OCI-LY3 (cell line): Measurements from ENCODE around the gene CFAP410.

Experiments
- EZH2phosphoT487 ChIP-seq: fragments of 200-600 bp; shearing (Covaris generic); IDR thresholded peaks from 2 replicates; pipeline ENCODE4 v1.6.1; 2018; ENCODE audit warnings: antibody characterized with exemption, mixed run types, low read depth
- TF ChIP-seq, protein P1 (sequence below): fragments of 200-600, 300-600 bp; sonication (generic); IDR thresholded peaks from 2 replicates; pipeline ENCODE4 v1.5.1; 2014; ENCODE audit warnings: antibody characterized with exemption, low read length, low read depth

DNA sequence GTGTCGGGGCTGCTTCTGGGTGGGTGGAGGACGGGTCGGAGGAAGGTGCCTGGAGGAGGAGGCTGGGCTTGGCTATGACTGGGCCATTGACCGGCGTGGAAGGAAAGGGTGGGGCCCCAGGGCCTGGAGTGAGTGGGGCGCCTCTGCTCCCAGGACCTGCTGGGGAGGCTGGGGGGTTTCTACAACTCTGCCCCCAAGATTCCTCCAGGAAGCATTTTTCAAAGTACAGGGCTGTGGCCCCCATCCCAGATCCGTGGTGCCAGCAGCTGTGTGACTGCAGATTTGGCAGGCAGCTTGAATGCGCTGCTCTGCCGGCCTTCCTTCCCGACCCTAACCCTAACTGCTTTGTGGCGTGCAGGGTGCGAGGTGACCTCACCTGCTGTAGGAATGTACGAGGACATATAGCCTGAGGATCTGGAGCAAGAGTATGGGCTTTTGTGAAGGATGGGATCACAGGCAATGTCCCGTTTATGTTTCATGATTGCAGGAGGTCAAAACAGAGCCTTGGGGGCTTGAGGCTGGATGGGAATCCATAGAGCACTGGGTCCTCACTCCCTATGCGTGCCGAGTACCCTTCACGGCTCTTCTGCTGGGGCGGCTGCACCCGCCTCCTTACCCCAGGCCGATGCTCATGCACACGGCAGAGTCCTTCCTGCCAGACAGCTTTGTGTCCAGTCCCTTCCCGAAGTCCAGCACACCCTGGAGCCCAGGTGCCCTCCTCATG lies 38.9 kb upstream of the CFAP410 start:
- TF ChIP-seq, protein P1, sequence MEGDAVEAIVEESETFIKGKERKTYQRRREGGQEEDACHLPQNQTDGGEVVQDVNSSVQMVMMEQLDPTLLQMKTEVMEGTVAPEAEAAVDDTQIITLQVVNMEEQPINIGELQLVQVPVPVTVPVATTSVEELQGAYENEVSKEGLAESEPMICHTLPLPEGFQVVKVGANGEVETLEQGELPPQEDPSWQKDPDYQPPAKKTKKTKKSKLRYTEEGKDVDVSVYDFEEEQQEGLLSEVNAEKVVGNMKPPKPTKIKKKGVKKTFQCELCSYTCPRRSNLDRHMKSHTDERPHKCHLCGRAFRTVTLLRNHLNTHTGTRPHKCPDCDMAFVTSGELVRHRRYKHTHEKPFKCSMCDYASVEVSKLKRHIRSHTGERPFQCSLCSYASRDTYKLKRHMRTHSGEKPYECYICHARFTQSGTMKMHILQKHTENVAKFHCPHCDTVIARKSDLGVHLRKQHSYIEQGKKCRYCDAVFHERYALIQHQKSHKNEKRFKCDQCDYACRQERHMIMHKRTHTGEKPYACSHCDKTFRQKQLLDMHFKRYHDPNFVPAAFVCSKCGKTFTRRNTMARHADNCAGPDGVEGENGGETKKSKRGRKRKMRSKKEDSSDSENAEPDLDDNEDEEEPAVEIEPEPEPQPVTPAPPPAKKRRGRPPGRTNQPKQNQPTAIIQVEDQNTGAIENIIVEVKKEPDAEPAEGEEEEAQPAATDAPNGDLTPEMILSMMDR, result no peak
- TF ChIP-seq EZH2phosphoT487, result no peak
